CD4-positive, alpha-beta memory T cell (primary cell): ENCODE results near the gene SLC9C2. TPM values are rescaled to one million over a fixed set of nuclear protein-coding genes. Genes with fewer than 3 reads are reported as not detected.
"Not testable (repeated sequence)": the region's sequence is repeated elsewhere in the genome, so short reads cannot be mapped to it uniquely, and the experiment has no call there.

Experiments used
- CTCF ChIA-PET: fragments of 350-600 bp; sonication (Branson Sonifier 250); formaldehyde crosslinking; loops from one replicate; lab custom pipeline; 2021; ENCODE audit warnings: inconsistent platforms; ENCODE audit not compliant: partially characterized antibody; lab: Charles Lee
- POLR2A ChIA-PET: fragments of 350-600 bp; sonication (Branson Sonifier 250); formaldehyde crosslinking; loops from one replicate; lab custom pipeline; 2021; ENCODE audit not compliant: partially characterized antibody; lab: Charles Lee
- DNase-seq, 5 donors: peaks; one replicate each; pipeline versions ENCODE4 v3.0.0 to v3.0.0-alpha.2; 2020 to 2022; ENCODE audit warnings: mixed read lengths in 1 of 5
- H3K27ac ChIP-seq: one replicate; pipeline ENCODE4 v1.7.0; 2013; ENCODE audit warnings: low read depth, low read length
- H3K27me3 ChIP-seq: 2 replicates; pipeline ENCODE4 v1.7.0; 2013; ENCODE audit warnings: mild to moderate bottlenecking, low read length, moderate library complexity; ENCODE audit not compliant: insufficient read depth
- H3K36me3 ChIP-seq: 2 replicates; pipeline ENCODE4 v1.7.0; 2013; ENCODE audit warnings: mild to moderate bottlenecking, low read length, moderate library complexity; ENCODE audit not compliant: insufficient read depth
- H3K4me1 ChIP-seq: 2 replicates; pipeline ENCODE4 v1.7.0; 2013; ENCODE audit warnings: mild to moderate bottlenecking, low read length, moderate library complexity; ENCODE audit not compliant: insufficient read depth
- H3K4me3 ChIP-seq, 2 donors: one replicate each; pipeline ENCODE4 v1.7.0; 2013; ENCODE audit warnings: low read length in 2 of 2, mild to moderate bottlenecking in 1 of 2
- H3K9me3 ChIP-seq, 2 donors: one replicate each; pipeline ENCODE4 v1.7.0; 2013; ENCODE audit warnings: low read length in 2 of 2, control low read depth in 1 of 2; ENCODE audit not compliant: control insufficient read depth in 1 of 2
- H3K27ac Mint-ChIP-seq, 7 donors: one replicate each; pipeline ENCODE4 v1.8.0; 2020 to 2021; ENCODE audit warnings: mixed read lengths in 7 of 7, mild to moderate bottlenecking in 6 of 7, inconsistent platforms in 3 of 7, moderate library complexity in 3 of 7
- H3K27me3 Mint-ChIP-seq, 2 donors: one replicate each; pipeline ENCODE4 v1.8.0; 2020 to 2021; ENCODE audit warnings: mixed read lengths in 2 of 2
- H3K36me3 Mint-ChIP-seq, 2 donors: one replicate each; pipeline ENCODE4 v1.8.0; 2020 to 2021; ENCODE audit warnings: mixed read lengths in 2 of 2, inconsistent platforms in 1 of 2, mild to moderate bottlenecking in 1 of 2
- H3K4me1 Mint-ChIP-seq, 4 donors: one replicate each; pipeline ENCODE4 v1.8.0; 2020 to 2021; ENCODE audit warnings: mixed read lengths in 4 of 4, mild to moderate bottlenecking in 1 of 4
- H3K4me3 Mint-ChIP-seq, 8 donors: one replicate each; pipeline ENCODE4 v1.8.0; 2020 to 2021; ENCODE audit warnings: mixed read lengths in 8 of 8, mild to moderate bottlenecking in 7 of 8, moderate library complexity in 6 of 8, inconsistent platforms in 3 of 8
- H3K9me3 Mint-ChIP-seq, 8 donors: one replicate each; pipeline ENCODE4 v1.8.0; 2020 to 2021; ENCODE audit warnings: mixed read lengths in 8 of 8, mild to moderate bottlenecking in 5 of 8, inconsistent platforms in 3 of 8, moderate library complexity in 1 of 8
- intact Hi-C: fragments of 100-400 bp; cut with micrococcal nuclease; formaldehyde crosslinking; loops from one replicate; pipeline ENCODE4 v1.15.1; 2023
- polyA plus RNA-seq, 2 donors: library from polyadenylated mRNA; unstranded; fragments of 300-500 nt; fragmentation: Illumina TruSeq; gene quantifications; one replicate each; pipeline ENCODE4 v1.2.3, GENCODE V29; 2021
- total RNA-seq, 2 experiments: library from RNA; stranded (reverse); gene quantifications; one replicate each; pipeline ENCODE4 v1.2.3, GENCODE V29; 2021

Gene SLC9C2
- total and polyA plus RNA-seq, 4 experiments from 2014 or later, result not detected

DNA sequence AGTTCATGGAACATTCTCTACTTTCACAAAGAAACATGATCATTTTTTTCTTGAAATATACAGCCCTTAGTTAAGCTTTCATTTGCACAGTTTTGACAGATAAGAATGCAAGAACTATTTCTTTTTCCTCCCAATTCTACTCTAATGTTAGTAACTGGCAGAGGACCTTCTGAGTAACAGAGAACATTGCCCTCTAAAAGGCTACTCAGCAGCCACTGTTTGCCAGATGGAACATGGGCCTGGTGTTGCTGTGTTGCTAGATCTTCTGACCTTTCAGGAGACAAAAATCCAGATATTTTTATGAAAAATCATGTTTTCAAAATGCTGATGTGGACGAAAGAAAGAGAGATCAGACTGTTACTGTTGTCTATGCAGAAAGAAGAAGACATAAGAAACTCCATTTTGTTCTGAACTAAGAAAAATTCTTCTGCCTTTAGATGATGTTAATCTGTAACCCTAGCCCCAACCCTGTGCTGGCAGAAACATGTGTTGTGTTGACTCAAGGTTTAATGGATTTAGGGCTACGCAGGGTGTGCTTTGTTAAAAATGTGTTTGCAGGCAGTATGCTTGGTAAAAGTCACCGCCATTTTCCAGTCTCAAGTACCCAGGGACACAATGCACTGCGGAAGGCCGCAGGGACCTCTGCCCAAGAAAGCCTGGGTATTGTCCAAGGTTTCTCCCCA lies 128.6 kb downstream of the SLC9C2 start:
- H3K9me3 Mint-ChIP-seq, result peaks cover 0 to 29% (median 15%) of the 10 kb centered on the region in 8 donors
- ChIA-PET CTCF (interaction anchor here (2.2 kb wide), 1 partner anchor 44 kb away, joined by 17 read pairs; no protein-coding TSS in a partner anchor), POLR2A (no interaction called here)
- H3K36me3 ChIP-seq, result no peaks in the 10 kb centered on the region
- H3K27ac ChIP-seq, result no peak overlapping the region
- peak overlapping the region in 4 of 8 donors; percentile 6 to 92 (median 60) for H3K4me3 Mint-ChIP-seq
- peaks cover 0 to 3% of the 10 kb centered on the region in 2 donors for H3K9me3 ChIP-seq
- H3K4me1 ChIP-seq, result peaks cover 50% of the 10 kb centered on the region
- H3K36me3 Mint-ChIP-seq, result peaks cover 34 to 42% of the 10 kb centered on the region in 2 donors
- H3K27me3 Mint-ChIP-seq, result no peaks in the 10 kb centered on the region
- intact Hi-C loops, result loop anchor here (10.0 kb wide), 1 partner anchor 1521 kb away; the partner anchor contains the start of gene CACYBP
- DNase-seq, result no peak
- H3K4me3 ChIP-seq, result no peak overlapping the region
- peaks cover 35 to 63% (median 48%) of the 10 kb centered on the region in 4 donors for H3K4me1 Mint-ChIP-seq
- no peaks in the 10 kb centered on the region for H3K27me3 ChIP-seq
- H3K27ac Mint-ChIP-seq, result peak overlapping the region in 2 of 7 donors; percentile 13 to 25

DNA sequence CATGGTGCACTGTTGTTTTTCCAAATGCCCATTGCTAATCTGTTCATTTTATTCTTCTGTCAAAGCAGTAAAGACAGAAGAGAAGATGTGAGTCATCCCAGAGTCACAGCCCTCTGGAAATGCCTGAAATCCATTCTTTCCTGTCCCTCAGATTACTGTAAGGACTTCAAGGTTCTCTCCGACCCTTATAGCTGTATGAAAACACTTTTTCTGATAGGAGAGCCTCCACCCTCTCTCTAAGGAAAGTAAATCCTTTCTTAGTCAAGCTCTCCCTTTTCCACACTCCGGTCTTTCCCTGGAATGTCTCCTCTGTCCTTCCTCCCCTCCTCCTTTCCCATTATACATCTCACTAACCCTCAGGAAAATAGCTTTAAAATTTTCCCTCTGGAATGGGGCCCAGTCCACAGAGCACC lies 129.3 kb downstream of the SLC9C2 start:
- H3K9me3 Mint-ChIP-seq, result peaks cover 0 to 34% (median 16%) of the 10 kb centered on the region in 8 donors
- peaks cover 35 to 57% (median 44%) of the 10 kb centered on the region in 4 donors for H3K4me1 Mint-ChIP-seq
- peak overlapping the region in 2 of 7 donors; percentile 13 to 57 for H3K27ac Mint-ChIP-seq

DNA sequence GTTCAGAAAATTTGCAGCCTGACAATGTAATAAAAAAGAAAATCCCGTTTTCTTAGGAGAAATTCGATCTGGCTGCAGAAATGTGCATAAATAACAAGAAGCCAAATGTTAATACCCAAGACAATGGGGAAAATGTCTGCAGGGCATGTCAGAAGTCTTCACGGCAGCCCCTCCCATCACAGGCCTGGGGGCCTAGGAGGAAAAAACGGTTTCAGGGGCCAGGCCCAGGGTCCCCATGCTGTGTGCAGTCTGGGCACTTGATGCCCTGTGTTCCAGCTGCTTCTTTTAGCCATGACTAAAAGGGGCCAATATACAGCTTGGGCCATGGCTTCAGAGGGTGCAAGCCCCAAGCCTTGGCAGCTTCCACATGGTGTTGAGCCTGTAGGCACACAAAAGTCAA lies 132.3 kb downstream of the SLC9C2 start:
- H3K27ac ChIP-seq, result no peak overlapping the region
- peaks cover 26% of the 10 kb centered on the region for H3K4me1 ChIP-seq
- POLR2A ChIA-PET, result no interaction called here
- H3K27me3 ChIP-seq, result no peaks in the 10 kb centered on the region
- no peak overlapping the region for H3K27ac Mint-ChIP-seq
- H3K9me3 Mint-ChIP-seq, result peaks cover 1 to 38% (median 16%) of the 10 kb centered on the region in 8 donors
- no peak for DNase-seq
- no peaks in the 10 kb centered on the region for H3K36me3 ChIP-seq
- peaks cover 22 to 46% (median 30%) of the 10 kb centered on the region in 4 donors for H3K4me1 Mint-ChIP-seq
- no peak overlapping the region for H3K4me3 ChIP-seq
- peaks cover 61% of the 10 kb centered on the region in 2 donors for H3K36me3 Mint-ChIP-seq
- peaks cover 0 to 3% of the 10 kb centered on the region in 2 donors for H3K9me3 ChIP-seq
- no peaks in the 10 kb centered on the region for H3K27me3 Mint-ChIP-seq
- intact Hi-C loops, result loop anchor here (10.0 kb wide), 1 partner anchor 1524 kb away; the partner anchor contains the start of gene CACYBP
- no peak overlapping the region for H3K4me3 Mint-ChIP-seq
- CTCF ChIA-PET, result interaction anchor here (1.5 kb wide), 1 partner anchor 353 kb away, joined by 4 read pairs; the partner anchor contains the start of gene DARS2

More for the DNA sequence above, 129.3 kb downstream of the SLC9C2 start:
- no peak for DNase-seq
- Histone ChIP-seq H3K9me3 (peaks cover 0 to 3% of the 10 kb centered on the region in 2 donors), H3K4me1 (peaks cover 43% of the 10 kb centered on the region), H3K36me3 (no peaks in the 10 kb centered on the region), H3K27ac (no peak overlapping the region), H3K27me3 (no peaks in the 10 kb centered on the region), H3K4me3 (no peak overlapping the region)
- intact Hi-C loops, result loop anchor here (10.0 kb wide), 1 partner anchor 1521 kb away; the partner anchor contains the start of gene CACYBP
- POLR2A ChIA-PET, result no interaction called here
- CTCF ChIA-PET, result interaction anchor here (0.9 to 2.2 kb wide), 2 partner anchors 43 to 54 kb away, joined by 3 to 17 read pairs; no protein-coding TSS in a partner anchor
- Mint-ChIP-seq H3K27me3 (no peaks in the 10 kb centered on the region), H3K36me3 (peaks cover 40 to 49% of the 10 kb centered on the region in 2 donors), H3K4me3 (peak overlapping the region in 2 of 8 donors; percentile 53 to 59)

DNA sequence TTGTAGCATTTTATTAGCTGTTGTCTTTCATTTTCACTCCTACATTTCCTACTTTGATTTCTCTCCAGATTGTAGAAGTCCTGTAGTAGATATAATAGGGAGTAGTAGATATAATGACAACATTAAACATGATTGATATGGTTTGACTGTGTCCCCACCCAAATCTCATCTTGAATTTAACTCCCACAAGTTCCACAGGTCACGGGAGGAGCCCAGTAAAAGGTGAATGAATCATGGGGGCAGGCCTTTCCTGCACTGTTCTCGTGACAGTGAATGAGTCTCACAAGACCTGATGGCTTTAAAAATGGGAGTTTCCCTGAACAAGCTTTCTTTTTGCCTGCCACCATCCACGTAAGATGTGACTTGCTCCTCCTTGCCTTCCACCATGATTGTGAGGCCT lies 133.2 kb downstream of the SLC9C2 start:
- Histone ChIP-seq H3K4me3 (no peak overlapping the region), H3K4me1 (peaks cover 16% of the 10 kb centered on the region), H3K27ac (no peak overlapping the region), H3K36me3 (no peaks in the 10 kb centered on the region), H3K9me3 (peaks cover 0 to 3% of the 10 kb centered on the region in 2 donors), H3K27me3 (no peaks in the 10 kb centered on the region)
- CTCF ChIA-PET, result no interaction called here
- no peak overlapping the region for H3K4me3 Mint-ChIP-seq
- intact Hi-C loops, result loop anchor here (10.0 kb wide), 1 partner anchor 1525 kb away; the partner anchor contains the start of gene CACYBP
- peaks cover 5 to 38% (median 16%) of the 10 kb centered on the region in 8 donors for H3K9me3 Mint-ChIP-seq
- H3K27me3 Mint-ChIP-seq, result no peaks in the 10 kb centered on the region
- peaks cover 59 to 69% of the 10 kb centered on the region in 2 donors for H3K36me3 Mint-ChIP-seq
- H3K27ac Mint-ChIP-seq, result peak overlapping the region in 2 of 7 donors; percentile 7 to 13
- H3K4me1 Mint-ChIP-seq, result peaks cover 21 to 46% (median 29%) of the 10 kb centered on the region in 4 donors
- no peak for DNase-seq
- POLR2A ChIA-PET, result no interaction called here

DNA sequence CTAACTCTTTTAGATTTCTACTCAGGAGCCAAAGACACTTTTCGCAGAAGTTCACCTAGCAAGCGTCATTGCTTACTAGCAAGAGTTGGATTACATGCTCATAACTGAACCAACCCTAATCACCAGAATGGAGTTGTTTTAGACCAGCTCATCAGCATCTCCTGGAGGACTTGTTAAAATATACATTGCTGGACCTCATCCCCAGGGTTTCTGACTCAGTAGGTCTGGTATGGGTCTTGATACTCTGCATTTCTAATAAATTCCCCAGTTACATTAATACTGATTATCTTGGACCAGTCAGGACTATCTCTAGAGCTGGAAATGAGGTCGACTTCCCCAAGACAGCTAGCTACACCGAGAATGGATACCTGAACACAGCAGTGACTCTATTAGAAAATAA lies 135.4 kb downstream of the SLC9C2 start:
- Histone ChIP-seq H3K36me3 (no peaks in the 10 kb centered on the region), H3K4me1 (no peaks in the 10 kb centered on the region), H3K27me3 (no peaks in the 10 kb centered on the region), H3K27ac (no peak overlapping the region), H3K9me3 (peaks cover 0 to 3% of the 10 kb centered on the region in 2 donors), H3K4me3 (no peak overlapping the region)
- Mint-ChIP-seq H3K9me3 (peaks cover 5 to 38% (median 26%) of the 10 kb centered on the region in 8 donors), H3K36me3 (peaks cover 73% of the 10 kb centered on the region in 2 donors), H3K4me1 (peaks cover 14 to 46% (median 27%) of the 10 kb centered on the region in 4 donors), H3K27me3 (no peaks in the 10 kb centered on the region), H3K27ac (no peak overlapping the region), H3K4me3 (no peak overlapping the region)
- DNase-seq, result no peak
- intact Hi-C loops, result no loop called here
- POLR2A ChIA-PET, result interaction anchor here (1.1 kb wide), 1 partner anchor 9 kb away, joined by 4 read pairs; no protein-coding TSS in a partner anchor
- CTCF ChIA-PET, result no interaction called here

DNA sequence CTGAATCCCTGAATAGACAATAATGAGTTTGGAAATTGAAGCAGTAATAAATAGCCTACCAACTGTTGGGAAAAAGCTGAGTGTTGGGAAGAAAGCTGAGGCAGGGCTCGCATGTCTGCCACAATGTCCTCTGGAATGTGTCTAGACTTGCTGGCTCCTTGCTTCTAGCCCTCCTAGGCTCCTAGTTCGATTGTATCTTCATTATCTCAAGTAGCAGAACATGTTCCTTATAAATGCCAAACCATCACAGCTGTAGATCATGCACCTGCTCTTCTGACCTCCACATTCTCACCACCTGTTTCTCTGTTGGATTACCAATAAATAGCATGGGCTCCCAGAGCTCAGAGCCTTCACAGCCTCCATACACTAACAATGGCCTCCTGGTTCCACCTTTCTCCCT lies 138.7 kb downstream of the SLC9C2 start:
- H3K4me1 ChIP-seq, H3K27me3 ChIP-seq, DNase-seq, CTCF ChIA-PET, POLR2A ChIA-PET, intact Hi-C loops, H3K27ac Mint-ChIP-seq, H3K4me3 ChIP-seq, H3K27ac ChIP-seq, H3K9me3 ChIP-seq, H3K27me3 Mint-ChIP-seq: not testable (repeated sequence)
- Mint-ChIP-seq H3K36me3 (peaks cover 70% of the 10 kb centered on the region in 2 donors), H3K4me3 (peak overlapping the region in 2 of 8 donors; percentile 13 to 28), H3K9me3 (peaks cover 0 to 20% (median 10%) of the 10 kb centered on the region in 8 donors), H3K4me1 (peaks cover 12 to 46% (median 30%) of the 10 kb centered on the region in 4 donors)
- H3K36me3 ChIP-seq, result peaks cover 19% of the 10 kb centered on the region

DNA sequence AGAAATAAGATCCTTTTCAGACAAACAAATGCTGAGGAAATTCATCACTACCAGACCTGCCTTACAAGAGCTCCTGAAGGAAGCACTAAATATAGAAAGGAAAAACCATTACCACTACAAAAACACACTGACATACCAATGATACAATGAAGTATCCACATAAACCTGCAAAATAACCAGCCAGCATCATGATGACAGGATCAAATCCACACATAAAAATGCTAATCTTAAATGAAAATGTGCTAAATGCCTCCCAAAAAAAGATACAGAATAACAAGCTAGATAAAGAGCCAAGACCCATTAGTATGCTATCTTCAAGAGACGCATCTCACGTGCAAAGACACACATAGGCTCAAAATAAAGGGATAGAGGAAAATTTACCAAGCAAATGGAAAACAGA lies 140.2 kb downstream of the SLC9C2 start:
- CTCF ChIA-PET, H3K27ac ChIP-seq, DNase-seq, H3K4me3 Mint-ChIP-seq, H3K27me3 Mint-ChIP-seq, intact Hi-C loops, H3K9me3 ChIP-seq, POLR2A ChIA-PET, H3K4me3 ChIP-seq, H3K27me3 ChIP-seq, H3K4me1 ChIP-seq: not testable (repeated sequence)
- peaks cover 19% of the 10 kb centered on the region for H3K36me3 ChIP-seq
- Mint-ChIP-seq H3K36me3 (peaks cover 67 to 70% of the 10 kb centered on the region in 2 donors), H3K9me3 (peaks cover 0 to 15% (median 6%) of the 10 kb centered on the region in 8 donors), H3K27ac (peak overlapping the region in 1 of 7 donors; percentile 28), H3K4me1 (peaks cover 13 to 50% (median 30%) of the 10 kb centered on the region in 4 donors)
